HG02852 (cell line): Measurements from ENCODE around the gene AGBL1.
A peak's percentile ranks its signal among the peaks of the same experiment; 100 is the strongest.

Source experiments
- ATAC-seq: cut with Tn5 transposase; IDR thresholded peaks from one replicate; pipeline ENCODE4 v1.9.1; 2021; ENCODE audit warnings: mild to moderate bottlenecking, moderate library complexity; ENCODE audit not compliant: unreplicated experiment

The AGBL1 gene

GRCh38 chr15:86850939-86851338 is 771.3 kb downstream of the AGBL1 start:
- ATAC-seq: no peak

GRCh38 chr15:86852741-86853140 is 773.1 kb downstream of the AGBL1 start:
- no peak for ATAC-seq

- ATAC-seq: no peak
These were observed 774.5 kb downstream of the AGBL1 start for GRCh38 chr15:86854176-86854575.

- no peak for ATAC-seq
These were observed 775.9 kb downstream of the AGBL1 start for GRCh38 chr15:86855307-86856291.

GRCh38 chr15:86857701-86858100 is 778.0 kb downstream of the AGBL1 start:
- no peak for ATAC-seq

GRCh38 chr15:86863226-86863915 is 783.7 kb downstream of the AGBL1 start:
- no peak for ATAC-seq

GRCh38 chr15:86865920-86866319 is 786.2 kb downstream of the AGBL1 start:
- no peak for ATAC-seq

GRCh38 chr15:86870846-86871245 is 791.2 kb downstream of the AGBL1 start:
- ATAC-seq: no peak

GRCh38 chr15:86871964-86872363 is 792.3 kb downstream of the AGBL1 start:
- ATAC-seq: no peak

GRCh38 chr15:86872782-86873181 is 793.1 kb downstream of the AGBL1 start:
- no peak for ATAC-seq

- no peak for ATAC-seq
These were observed 795.4 kb downstream of the AGBL1 start for GRCh38 chr15:86875067-86875466.

- ATAC-seq: no peak
These were observed 796.8 kb downstream of the AGBL1 start for GRCh38 chr15:86876387-86876944.

GRCh38 chr15:86877171-86877631 is 797.5 kb downstream of the AGBL1 start:
- ATAC-seq: no peak

GRCh38 chr15:86878844-86879243 is 799.2 kb downstream of the AGBL1 start:
- peak; percentile 47 for ATAC-seq

GRCh38 chr15:86879250-86880229 is 799.9 kb downstream of the AGBL1 start:
- ATAC-seq: no peak

- no peak for ATAC-seq
These were observed 805.9 kb downstream of the AGBL1 start for GRCh38 chr15:86885616-86886015.

GRCh38 chr15:86892774-86893449 is 813.2 kb downstream of the AGBL1 start:
- ATAC-seq: no peak

- no peak for ATAC-seq
These were observed 814.6 kb downstream of the AGBL1 start for GRCh38 chr15:86894269-86894668.

- ATAC-seq: no peak
These were observed 824.2 kb downstream of the AGBL1 start for GRCh38 chr15:86903642-86904421.
